HG03442 (cell line): ENCODE measurements around the gene OTOG.
"Not testable (repeated sequence)": the region's sequence is repeated elsewhere in the genome, so short reads cannot be mapped to it uniquely, and the experiment has no call there.

Experiments used
- ATAC-seq: cut with Tn5 transposase; IDR thresholded peaks from one replicate; pipeline ENCODE4 v1.9.1; 2021; ENCODE audit warnings: mild to moderate bottlenecking, moderate library complexity; ENCODE audit not compliant: unreplicated experiment

Gene OTOG

GRCh38 chr11:17612221-17613188 lies 65.4 kb downstream of the OTOG start:
- no peak for ATAC-seq

DNA sequence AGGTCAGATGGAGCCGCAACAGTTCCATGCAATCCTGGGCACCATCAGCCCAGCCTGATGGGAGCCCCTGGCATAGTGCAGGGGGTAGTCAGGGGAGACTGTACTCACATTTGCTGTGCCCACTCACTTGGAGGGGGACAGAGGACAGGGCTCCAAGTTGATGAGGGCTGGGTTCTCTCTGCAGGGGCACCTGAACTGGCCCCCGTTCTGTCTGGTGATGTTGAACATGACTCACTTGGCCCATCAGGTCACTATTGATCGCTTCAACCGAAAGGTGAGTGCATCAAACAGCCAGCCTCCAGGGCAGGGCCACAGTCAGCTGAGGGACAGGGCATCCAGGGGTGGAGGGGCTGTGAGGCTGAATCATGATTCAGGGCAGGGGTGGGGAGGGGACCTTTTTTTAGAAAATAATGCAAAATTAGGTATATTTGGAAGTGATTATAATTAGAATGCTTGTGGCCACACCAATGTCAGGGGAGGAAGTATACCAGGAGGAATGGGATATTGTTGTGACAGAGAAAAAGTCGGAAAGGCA lies 66.4 kb downstream of the OTOG start:
- no peak for ATAC-seq

GRCh38 chr11:17613983-17614382 lies 66.9 kb downstream of the OTOG start:
- ATAC-seq = no peak

DNA sequence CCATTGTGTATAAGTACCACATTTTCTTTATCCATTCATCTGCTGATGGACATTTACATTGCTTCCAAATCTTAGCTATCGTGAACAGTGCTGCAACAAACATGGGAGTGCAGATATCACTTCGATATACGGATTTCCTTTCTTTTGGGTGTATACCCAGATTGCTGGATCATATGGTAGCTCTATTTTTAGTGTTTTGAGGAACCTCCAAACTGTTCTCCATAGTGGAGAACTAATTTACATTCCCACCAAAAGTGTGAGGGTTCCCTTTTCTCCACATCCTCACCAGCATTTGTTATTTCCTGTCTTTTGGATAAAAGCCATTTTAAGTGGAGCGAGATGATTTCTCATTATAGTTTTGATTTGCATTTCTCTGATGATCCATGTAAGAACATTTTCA lies 75.7 kb downstream of the OTOG start:
- not testable (repeated sequence) for ATAC-seq

DNA sequence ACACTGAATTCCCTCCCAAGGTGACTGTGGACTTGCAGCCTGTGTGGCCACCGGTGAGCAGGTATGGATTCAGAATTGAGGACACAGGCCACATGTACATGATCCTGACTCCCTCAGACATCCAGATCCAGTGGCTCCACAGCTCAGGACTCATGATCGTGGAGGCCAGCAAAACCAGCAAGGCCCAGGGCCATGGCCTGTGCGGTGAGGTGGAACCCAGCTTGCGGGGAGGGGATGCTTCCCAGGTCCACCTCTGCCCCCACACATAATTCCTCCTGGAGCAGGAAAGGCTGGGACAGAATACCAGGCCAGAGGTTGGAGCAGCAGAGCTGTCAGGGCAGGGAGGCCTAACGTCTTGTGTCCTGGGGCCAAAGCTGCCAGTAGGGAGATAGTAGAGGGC lies 82.1 kb downstream of the OTOG start:
- no peak for ATAC-seq

DNA sequence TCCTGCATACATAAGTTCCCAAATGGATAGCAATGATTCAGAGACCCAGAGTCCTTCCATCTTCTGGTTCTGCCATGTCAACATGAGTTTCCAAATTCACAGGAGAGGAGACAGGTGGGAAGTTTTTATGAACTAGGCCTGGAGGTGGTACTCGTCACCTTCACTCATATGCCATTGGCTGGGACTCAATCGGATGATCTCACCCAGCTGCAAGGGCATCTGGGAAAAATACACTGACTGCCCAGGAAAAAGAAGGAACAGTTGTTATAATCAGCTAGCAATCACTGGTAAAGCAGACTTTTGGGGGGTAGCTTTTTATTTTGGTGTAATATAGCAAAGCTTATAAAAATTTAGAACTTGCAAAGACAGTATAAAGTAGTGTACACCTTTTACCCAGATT lies 83.9 kb downstream of the OTOG start:
- ATAC-seq = no peak

- no peak for ATAC-seq
These were observed 84.8 kb downstream of the OTOG start for GRCh38 chr11:17631702-17632365.

DNA sequence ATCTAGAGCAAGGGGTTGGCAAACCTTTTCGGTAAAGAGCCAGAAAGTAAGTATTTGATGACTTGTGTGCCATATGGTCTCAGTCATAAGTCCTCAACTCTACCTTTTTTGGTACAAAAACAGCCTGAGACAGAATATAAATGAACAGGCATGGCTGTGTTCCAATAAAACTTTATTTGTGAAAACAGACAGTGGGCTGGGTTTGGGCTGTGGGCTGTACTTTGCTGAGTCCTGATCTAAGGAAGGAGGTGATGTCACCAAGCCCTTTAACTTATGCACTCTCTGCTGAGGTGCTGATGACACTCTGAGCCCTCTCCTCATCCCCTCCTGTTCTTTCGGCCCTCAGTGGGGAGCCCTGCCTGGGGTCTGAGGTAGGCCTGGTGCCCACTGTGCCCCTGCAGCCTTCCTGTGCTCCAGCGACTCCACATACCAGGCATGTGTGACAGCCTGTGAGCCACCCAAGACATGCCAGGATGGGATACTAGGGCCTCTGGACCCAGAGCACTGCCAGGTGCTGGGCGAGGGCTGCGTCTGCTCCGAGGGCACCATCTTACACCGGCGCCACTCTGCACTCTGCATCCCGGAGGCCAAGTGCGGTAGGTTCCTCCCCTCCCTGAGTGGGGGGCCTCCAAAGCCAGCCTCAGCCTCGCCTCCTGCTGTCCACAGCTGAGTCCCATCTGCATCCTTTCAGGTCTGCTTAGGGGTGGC lies 86.4 kb downstream of the OTOG start:
- ATAC-seq = no peak

DNA sequence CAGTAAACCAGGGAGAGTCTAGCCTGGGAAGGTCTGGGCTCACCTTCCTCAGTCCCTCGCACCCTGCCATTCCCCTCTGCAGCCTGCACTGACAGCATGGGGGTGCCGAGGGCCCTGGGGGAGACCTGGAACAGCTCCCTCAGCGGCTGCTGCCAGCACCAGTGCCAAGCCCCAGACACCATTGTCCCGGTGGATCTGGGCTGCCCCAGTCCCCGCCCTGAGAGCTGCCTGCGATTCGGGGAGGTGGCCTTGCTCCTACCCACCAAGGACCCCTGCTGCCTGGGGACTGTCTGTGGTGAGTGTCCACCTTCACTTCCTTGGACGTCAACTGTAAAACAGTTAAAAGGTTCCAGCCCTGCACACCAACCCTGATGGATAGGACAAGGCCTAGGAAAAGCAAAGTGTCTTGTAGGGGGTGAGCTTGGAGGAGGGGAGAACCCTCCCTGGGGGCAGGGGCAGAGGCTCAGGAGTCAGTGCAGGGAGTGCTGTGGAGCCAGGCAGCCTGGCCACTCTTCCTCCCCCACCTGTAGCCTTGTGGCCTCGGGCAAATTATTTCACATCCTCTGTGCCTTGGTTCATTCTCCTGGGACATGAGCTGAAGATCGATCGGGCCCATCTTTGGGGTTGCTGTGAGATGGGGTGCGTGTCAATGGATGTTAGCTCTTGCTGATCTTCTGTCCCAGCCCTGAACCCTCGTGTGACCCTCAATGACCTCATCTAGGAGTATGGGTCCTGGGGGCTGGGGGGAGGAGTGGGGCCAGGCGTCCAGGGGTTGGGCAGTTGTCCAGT lies 87.1 kb downstream of the OTOG start:
- no peak for ATAC-seq

DNA sequence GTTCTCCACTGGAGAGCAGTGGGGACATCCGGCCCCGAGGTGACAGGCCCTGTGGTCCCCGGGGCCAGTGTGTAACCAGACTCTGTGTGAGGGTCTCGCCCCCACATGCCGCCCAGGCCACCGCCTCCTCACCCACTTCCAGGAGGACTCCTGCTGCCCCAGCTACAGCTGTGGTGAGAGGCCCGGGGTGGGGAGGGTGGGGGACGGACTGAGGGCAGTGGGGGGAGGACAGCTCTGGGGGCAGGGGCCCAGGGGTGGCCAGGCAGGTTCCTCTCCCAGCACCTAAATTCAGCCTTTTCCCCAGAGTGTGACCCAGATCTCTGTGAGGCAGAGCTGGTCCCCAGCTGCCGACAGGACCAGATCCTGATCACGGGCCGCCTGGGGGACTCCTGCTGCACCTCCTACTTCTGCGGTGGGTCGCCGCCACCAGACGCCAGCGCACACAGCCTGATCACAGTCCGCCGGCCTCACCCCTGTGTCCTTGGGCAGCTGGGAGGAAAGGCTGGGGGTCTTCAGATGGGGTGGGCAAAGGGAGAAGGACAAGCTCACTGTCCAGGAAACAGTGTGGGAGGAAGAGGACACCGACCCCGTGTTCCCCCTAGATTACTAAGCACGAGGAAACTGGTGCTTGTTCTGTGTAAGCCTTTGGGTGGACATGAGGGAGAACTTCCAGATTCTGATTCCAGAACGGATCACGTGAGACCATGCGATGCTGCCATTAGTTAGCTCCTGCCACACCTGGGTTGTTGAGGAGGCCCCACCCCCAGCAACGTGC lies 87.9 kb downstream of the OTOG start:
- ATAC-seq = no peak

GRCh38 chr11:17635551-17635938 lies 88.5 kb downstream of the OTOG start:
- ATAC-seq = no peak

DNA sequence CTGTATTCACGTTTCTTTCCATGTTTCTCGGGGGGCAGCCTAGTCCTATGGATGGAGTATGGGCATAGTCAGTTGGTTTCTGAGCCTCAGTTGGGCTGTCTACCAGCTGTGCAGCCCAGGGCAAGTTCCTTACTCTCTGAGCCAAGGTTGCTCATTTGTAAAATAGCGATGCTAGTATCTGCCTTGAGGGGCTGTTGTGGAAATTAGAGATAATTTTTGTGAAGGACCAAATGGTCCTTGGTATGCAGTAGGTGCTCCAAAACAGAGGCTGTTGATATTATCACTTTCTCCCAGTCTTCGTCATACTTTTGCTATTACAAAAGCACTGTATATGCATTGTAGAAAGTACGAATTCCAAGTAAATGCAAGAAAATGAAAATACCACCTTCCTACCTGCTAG lies 89.7 kb downstream of the OTOG start:
- ATAC-seq = no peak

- ATAC-seq = no peak
These were observed 90.8 kb downstream of the OTOG start for GRCh38 chr11:17637901-17638300.

DNA sequence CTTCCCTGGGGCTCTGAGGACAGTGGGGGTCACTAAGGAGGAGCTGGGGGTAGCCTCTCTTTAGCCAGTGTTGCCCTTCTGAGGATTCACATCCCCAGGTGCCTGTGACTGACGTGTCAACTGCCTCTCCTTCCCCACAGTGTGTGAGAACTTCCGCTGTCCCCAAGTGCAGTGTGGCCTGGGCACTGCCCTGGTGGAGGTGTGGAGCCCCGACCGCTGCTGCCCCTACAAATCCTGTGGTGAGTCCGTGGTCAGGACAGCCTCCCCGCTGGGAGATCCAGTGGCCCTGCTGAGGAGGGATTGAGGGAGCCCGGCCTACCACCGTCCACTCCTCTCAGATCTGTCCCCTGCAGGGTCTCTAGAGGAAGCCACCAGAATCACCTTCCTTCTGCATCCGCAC lies 91.3 kb downstream of the OTOG start:
- no peak for ATAC-seq

GRCh38 chr11:17639091-17639490 lies 92.0 kb downstream of the OTOG start:
- no peak for ATAC-seq

DNA sequence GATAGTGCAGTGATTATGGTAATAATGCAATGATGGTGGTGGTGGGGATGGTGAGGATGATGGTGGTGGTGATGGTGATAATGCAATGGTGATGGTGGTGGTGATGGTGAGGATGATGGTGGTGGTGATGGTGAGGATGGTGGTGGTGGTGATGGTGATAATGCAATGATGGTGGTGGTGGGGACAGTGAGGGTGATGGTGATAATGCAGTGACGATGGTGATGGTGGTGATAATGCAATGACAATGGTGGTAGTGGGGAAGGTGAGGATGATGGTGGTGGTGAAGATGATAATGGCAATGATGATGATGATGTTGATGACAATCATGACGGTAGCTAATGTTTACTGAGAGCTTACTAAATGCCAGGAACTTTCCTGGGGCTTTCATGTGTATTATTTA lies 92.7 kb downstream of the OTOG start:
- ATAC-seq = no peak

GRCh38 chr11:17640493-17641164 lies 93.6 kb downstream of the OTOG start:
- no peak for ATAC-seq

DNA sequence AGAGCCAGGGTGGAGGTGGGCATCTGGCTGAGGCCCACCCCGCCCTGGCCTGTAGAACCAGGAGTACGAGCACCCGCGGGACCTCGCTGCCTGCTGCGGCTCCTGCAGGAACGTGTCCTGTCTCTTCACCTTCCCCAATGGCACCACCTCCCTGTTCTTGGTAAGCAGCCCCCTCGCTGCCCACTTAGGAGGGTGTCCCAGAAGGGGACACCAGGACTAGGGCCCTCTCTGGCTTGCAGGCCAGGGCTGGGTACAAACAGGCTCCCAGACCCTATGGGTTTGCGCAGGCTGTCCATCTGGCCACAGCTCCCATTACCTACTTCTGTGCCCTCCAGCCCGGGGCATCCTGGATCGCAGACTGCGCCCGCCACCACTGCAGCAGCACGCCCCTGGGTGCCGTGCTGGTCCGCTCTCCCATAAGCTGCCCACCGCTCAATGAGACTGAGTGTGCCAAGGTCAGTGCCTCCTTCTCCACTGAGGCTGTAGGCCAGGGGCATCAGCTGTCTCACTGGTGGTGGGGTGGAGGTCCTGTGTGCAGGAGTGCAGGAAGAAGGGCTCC lies 94.8 kb downstream of the OTOG start:
- no peak for ATAC-seq

- no peak for ATAC-seq
These were observed 95.3 kb downstream of the OTOG start for GRCh38 chr11:17642370-17642769.
